ENCODE results near the gene TBPL2.
"Not testable (repeated sequence)": the region's sequence is repeated elsewhere in the genome, so short reads cannot be mapped to it uniquely, and the experiment has no call there.

Gene TBPL2

GRCh38 chr14:55441286-55441685 is 870 bp upstream of the TBPL2 start:
- no peak for DNase-seq (ENCODE audit: low read depth in 4 of 4, low spot score in 1 of 4)

DNA sequence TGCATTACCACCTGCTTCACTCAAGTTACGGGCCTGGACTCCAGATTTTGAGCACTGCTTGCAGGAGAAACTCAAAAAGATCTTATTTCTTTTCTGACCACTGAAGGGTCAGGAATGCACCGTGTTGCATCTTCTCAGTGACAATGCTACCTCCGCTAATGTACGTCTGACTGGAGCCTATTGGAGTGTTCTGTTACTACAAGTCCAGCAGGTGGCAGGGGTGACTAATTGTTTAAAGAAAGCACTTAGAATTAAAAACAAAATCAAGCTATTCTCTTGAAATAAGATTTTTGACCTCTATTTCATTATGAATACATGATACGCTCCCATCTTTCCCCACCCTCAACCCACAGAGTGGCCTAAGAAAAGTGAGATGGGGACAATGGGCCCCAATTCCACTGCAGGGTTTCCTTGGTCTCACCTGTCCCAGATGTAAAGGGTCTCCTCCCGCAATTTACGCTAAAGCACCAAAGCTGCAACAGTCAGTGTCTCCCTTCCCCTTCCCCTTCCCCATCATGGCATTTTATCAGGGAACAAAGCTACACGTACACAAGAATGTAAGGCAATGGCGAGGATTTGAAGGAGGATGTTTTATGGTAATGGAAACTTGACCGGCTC is 2.2 kb downstream of the TBPL2 start:
- DNase-seq (ENCODE audit: low read depth in 4 of 4, low spot score in 1 of 4) = no peak

- DNase-seq (ENCODE audit: low read depth in 4 of 4, low spot score in 1 of 4) = no peak
Observed at GRCh38 chr14:55436931-55437330, 3.5 kb downstream of the TBPL2 start.

DNA sequence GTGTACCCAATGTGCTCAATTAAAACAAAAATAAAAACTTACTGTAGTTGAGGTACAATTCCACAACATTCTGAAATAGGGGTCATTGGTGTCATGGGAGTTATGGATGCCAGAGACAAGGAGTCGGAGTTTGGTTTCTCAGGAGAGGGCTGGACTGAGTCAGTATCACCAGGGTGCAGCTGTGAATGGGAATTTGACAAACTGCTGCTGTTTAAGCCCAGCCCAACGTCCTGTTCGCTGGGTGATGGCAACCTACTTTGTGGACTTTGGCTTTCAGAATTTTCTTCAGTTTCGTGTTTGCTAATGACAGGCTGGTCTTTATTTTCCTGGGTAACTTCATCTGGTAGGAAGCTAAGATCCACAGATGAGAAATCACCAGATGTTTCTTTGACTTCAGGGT is 3.9 kb downstream of the TBPL2 start:
- no peak for DNase-seq (ENCODE audit: low read depth in 4 of 4, low spot score in 1 of 4)

DNA sequence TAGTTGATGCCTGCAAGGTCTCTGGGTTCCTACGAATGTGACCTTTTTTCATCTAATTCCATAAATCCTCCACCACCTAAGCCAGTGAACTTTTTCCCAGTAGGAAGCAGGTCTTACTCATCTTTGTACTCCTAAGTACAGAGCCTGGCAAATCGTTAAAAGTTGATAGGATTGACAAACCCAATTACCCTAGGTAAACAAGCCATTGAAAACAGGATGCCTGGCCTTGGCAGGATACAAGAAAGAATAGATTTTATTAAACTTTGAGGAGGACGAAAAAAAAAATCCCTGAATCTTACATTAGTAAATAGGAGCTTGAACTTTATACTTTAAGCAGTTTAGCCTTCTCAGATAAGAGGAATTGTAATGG is 5.6 kb downstream of the TBPL2 start:
- DNase-seq (ENCODE audit: low read depth in 4 of 4, low spot score in 1 of 4) = no peak

GRCh38 chr14:55433880-55434804 is 6.3 kb downstream of the TBPL2 start:
- no peak for DNase-seq (ENCODE audit: low read depth in 4 of 4, low spot score in 1 of 4)

- DNase-seq (ENCODE audit: low read depth in 4 of 4, low spot score in 1 of 4) = no peak
Observed at GRCh38 chr14:55432628-55433027, 7.8 kb downstream of the TBPL2 start.

DNA sequence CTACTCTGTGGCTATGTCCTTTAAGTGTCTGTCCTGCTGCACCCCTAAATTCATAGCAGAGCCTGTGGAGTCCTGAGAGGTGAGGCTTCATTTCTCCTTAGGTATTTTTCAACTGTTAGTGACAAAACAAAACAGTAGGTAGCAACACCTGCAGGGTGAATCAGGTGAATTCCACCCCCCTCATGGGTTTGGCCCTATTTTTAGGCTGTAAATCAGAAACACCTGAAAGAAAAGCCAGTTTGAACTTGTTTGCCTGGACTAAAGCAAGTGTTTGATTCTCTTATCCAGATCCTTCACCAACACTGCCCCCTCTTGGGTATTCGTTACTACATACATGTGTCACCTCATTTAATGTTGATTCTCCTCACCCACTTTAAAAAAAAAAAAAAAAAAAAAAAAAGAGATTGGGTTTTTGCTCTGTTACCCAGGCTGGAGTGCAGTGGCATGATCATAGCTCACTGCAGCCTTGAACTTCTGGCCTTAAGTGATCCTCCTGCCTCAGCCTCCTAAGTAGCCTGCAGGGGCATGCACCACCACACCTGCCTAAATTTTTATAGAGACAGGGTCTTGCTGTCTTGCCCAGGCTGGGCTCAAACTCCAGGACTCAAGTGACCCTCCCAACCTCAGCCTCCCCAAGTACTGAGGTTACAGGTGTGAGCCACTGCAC is 10.3 kb downstream of the TBPL2 start:
- DNase-seq (ENCODE audit: low read depth in 4 of 4, low spot score in 1 of 4) = peak in 1 of 4 experiments; percentile 15

- DNase-seq (ENCODE audit: low read depth in 4 of 4, low spot score in 1 of 4) = no peak
Observed at GRCh38 chr14:55427439-55427838, 13.0 kb downstream of the TBPL2 start.

GRCh38 chr14:55426891-55427290 is 13.5 kb downstream of the TBPL2 start:
- no peak for DNase-seq (ENCODE audit: low read depth in 4 of 4, low spot score in 1 of 4)

DNA sequence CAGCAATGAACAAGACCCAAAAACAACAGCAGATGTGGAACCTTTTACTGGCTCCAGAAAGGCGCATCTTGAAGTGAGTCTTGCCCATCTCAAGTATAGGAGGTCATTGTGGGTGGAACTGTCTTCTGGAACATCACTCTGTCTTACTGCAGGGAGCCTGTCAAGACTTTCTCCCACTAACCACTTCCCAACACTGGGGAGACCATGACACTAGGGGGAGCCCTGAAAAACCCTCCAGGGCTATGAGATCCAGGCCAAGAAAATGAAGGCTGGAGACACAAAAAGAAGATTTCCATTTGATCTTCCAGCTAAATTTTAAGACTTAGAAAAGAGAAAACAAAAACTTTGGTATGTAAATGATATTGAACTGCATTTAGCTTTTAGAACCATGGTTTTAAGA is 15.3 kb downstream of the TBPL2 start:
- DNase-seq (ENCODE audit: low read depth in 4 of 4, low spot score in 1 of 4) = no peak

- no peak for DNase-seq (ENCODE audit: low read depth in 4 of 4, low spot score in 1 of 4)
Observed at GRCh38 chr14:55423969-55424368, 16.4 kb downstream of the TBPL2 start.

DNA sequence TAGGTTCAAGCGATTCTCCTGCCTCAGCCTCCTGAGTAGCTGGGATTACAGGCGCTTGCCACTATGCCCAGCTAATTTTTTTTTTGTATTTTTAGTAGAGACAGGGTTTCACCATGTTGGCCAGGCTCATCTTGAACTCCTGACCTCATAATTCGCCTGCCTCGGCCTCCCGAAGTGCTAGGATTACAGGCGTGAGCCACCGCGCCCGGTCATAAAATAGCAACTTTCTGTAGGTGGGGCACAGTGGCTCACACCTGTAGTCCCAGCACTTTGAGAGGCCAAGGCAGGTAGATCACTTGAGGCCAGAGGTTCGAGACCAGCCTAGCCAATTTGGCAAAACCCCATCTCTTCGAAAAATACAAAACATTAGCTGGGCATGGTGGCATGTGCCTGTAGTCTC is 18.1 kb downstream of the TBPL2 start:
- DNase-seq (ENCODE audit: low read depth in 4 of 4, low spot score in 1 of 4) = not testable (repeated sequence)

- no peak for DNase-seq (ENCODE audit: low read depth in 4 of 4, low spot score in 1 of 4)
Observed at GRCh38 chr14:55419663-55420062, 20.8 kb downstream of the TBPL2 start.

- DNase-seq (ENCODE audit: low read depth in 4 of 4, low spot score in 1 of 4) = no peak
Observed at GRCh38 chr14:55418411-55418810, 22.0 kb downstream of the TBPL2 start.

- no peak for DNase-seq (ENCODE audit: low read depth in 4 of 4, low spot score in 1 of 4)
Observed at GRCh38 chr14:55417955-55418354, 22.5 kb downstream of the TBPL2 start.

GRCh38 chr14:55416866-55417265 is 23.6 kb downstream of the TBPL2 start:
- no peak for DNase-seq (ENCODE audit: low read depth in 4 of 4, low spot score in 1 of 4)

GRCh38 chr14:55414551-55414950 is 25.9 kb downstream of the TBPL2 start:
- DNase-seq (ENCODE audit: low read depth in 4 of 4, low spot score in 1 of 4) = no peak

GRCh38 chr14:55412676-55413075 is 27.7 kb downstream of the TBPL2 start:
- DNase-seq (ENCODE audit: low read depth in 4 of 4, low spot score in 1 of 4) = no peak

DNA sequence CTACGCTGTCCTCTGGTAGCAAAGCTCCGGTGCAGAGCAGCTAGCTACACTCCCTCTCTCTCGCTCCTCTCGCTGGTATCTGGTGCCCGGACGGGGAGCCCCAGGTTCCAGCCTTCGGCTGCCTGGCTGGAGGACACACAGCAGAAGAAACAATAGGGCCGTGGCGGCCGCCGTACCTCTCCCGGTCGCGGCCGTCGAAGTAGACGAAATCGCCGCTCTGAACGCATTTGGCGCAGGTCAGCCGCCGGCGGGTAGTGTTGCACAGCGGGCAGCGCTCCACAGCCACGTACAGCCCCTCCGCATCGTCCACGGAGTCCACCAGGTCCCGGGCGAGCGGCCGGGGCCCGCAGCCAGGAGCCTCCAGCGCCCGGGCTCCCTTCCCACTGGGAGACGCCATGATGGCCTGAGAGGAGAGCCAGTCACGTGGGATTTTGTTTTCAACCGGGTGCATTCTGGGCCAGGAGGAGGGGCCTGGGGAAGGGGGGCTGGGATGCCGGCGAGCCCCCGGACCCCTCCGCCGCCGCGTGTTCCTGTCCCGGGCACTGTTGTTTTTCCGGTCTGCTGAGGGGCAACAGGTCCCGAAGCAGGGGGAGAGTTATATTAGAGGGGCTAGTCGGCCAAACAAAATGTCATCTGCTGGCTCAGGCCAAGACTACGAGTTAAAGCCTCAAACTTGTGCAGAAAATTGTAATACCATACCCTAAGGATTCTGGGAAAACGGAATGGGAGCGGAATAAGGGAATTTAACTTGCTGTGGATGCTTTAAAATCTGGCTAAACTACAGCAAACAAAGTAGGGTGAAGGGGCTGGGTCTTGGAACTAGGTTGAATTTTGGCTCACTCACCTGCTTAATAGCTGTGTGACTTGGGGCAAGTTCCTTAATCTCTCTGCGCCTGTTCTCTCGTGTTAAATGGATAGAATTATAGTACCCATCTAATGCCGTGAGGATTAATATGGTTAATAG is 28.7 kb downstream of the TBPL2 start, which contains the start of gene ATG14:
Gene ATG14, minus strand, starts transcription at position 405 of the 964 bp plus-strand sequence. Its CDS starts 8 bp downstream, at position 397.
- DNase-seq (ENCODE audit: low read depth in 4 of 4, low spot score in 1 of 4) = peak; percentile 37 to 65 (median 55)

DNA sequence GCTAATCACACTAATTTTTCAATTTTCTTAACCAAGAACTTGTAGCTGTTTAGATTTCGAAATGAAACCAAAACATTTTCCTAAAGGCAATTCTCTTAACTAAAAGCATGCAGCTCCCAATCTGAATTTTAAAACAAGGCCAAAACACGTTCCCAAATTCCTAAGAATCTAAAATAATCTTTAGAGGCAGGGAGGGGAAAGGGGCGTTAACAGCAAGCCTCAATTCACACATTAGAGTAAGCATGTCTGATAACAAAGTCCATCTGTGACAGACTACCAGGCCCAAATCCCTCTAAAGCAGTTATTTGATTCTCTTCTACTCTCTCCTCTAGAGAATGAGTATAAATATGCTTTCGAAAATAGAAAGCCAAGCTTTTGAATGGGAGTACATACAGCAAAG is 29.5 kb downstream of the TBPL2 start:
- DNase-seq (ENCODE audit: low read depth in 4 of 4, low spot score in 1 of 4) = no peak
